Measurements from ENCODE around the gene BEGAIN. TPM values are rescaled to one million over a fixed set of nuclear protein-coding genes. Genes with fewer than 3 reads are reported as not detected.

The BEGAIN gene
- total and polyA plus RNA-seq, 4 donors: 0.27 to 1.6 (median 1.3) TPM

DNA sequence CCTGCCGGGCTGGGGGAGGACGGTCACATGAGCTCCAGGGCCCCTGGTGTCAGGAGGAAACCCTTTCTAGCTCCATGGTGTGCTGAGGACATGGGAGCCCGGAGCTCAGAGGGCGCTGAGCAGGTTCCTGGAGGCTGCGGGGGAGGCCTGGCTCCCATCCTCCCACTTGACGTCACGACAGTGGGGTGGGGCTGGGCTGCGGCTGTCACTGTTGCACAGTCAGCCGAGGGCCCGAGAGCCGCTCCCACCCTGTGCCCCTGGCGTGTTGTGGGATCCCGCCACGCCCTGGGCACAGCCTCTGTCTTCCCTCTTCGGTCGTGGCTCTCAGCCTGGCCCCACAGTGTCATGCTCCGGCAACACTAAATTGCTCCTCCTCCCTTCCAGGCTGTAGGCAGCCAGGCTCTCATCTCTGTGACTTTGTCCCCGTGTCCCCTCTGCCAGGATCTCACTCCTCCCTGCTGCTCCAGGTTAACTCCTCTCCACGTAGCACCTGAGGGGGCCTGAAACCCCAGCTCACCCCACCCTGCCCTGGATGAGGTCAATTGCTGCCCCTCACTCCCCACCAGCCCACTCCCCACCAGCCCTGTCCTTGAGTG, 33.0 kb downstream of the BEGAIN start:
- Histone ChIP-seq H3K4me1 (ENCODE audit: control insufficient read depth in 5 of 5, insufficient read depth in 5 of 5, low read length in 5 of 5) (no peaks in the 10 kb centered on the region), H3K4me3 (no peak overlapping the region), H3K36me3 (ENCODE audit: control insufficient read depth in 4 of 4, insufficient read depth in 4 of 4, low read length in 4 of 4) (no peaks in the 10 kb centered on the region), H3K27ac (ENCODE audit: low read depth in 1 of 2, low read length in 1 of 2) (no peak overlapping the region), H3K9ac (ENCODE audit: insufficient read depth in 1 of 2, low read length in 2 of 2) (no peak overlapping the region), H3K9me3 (ENCODE audit: control insufficient read depth in 4 of 4, insufficient read depth in 3 of 4, low read length in 3 of 4) (no peaks in the 10 kb centered on the region), H3K27me3 (ENCODE audit: control insufficient read depth in 3 of 3, insufficient read depth in 3 of 3, low read length in 2 of 3) (peaks cover 0 to 6% (median 0%) of the 10 kb centered on the region in 3 donors)
- no peak for ATAC-seq (ENCODE audit: insufficient read depth, low FRiP score)
- DNase-seq: no peak
- TF ChIP-seq, protein P1, sequence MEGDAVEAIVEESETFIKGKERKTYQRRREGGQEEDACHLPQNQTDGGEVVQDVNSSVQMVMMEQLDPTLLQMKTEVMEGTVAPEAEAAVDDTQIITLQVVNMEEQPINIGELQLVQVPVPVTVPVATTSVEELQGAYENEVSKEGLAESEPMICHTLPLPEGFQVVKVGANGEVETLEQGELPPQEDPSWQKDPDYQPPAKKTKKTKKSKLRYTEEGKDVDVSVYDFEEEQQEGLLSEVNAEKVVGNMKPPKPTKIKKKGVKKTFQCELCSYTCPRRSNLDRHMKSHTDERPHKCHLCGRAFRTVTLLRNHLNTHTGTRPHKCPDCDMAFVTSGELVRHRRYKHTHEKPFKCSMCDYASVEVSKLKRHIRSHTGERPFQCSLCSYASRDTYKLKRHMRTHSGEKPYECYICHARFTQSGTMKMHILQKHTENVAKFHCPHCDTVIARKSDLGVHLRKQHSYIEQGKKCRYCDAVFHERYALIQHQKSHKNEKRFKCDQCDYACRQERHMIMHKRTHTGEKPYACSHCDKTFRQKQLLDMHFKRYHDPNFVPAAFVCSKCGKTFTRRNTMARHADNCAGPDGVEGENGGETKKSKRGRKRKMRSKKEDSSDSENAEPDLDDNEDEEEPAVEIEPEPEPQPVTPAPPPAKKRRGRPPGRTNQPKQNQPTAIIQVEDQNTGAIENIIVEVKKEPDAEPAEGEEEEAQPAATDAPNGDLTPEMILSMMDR (IDR thresholded peaks at IDR 0.05; ENCODE audit: control extremely low read depth, extremely low read depth): no peak
- WGBS, 2 donors: 48 to 67% methylated on average over 19 of the region's 19 CpGs

DNA sequence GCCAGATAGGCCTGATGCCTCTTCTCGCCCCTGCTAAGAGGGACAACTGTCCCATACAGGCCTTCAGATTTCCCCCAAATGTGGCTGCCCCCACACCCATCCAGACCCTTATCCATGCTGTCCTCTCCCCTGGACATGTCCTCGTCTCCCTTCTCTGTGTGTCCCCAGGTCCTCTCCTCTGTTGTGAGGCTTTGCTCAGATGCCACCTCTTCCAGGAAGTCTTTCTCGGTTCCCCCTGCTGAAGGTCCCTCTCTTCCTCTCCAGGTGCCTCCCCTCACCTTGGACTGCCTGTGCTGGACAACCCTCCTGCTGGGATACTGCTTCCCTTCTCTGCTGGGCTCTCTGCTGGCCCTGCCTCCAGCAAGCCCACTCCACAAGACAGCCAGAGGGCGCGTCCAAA, 33.7 kb downstream of the BEGAIN start:
- Histone ChIP-seq H3K36me3 (ENCODE audit: control insufficient read depth in 4 of 4, insufficient read depth in 4 of 4, low read length in 4 of 4) (no peaks in the 10 kb centered on the region), H3K27me3 (ENCODE audit: control insufficient read depth in 3 of 3, insufficient read depth in 3 of 3, low read length in 2 of 3) (peaks cover 0 to 6% (median 0%) of the 10 kb centered on the region in 3 donors), H3K4me1 (ENCODE audit: control insufficient read depth in 5 of 5, insufficient read depth in 5 of 5, low read length in 5 of 5) (peaks cover 0 to under 1% (median 0%) of the 10 kb centered on the region in 5 donors), H3K9ac (ENCODE audit: insufficient read depth in 1 of 2, low read length in 2 of 2) (no peak overlapping the region), H3K4me3 (no peak overlapping the region), H3K9me3 (ENCODE audit: control insufficient read depth in 4 of 4, insufficient read depth in 3 of 4, low read length in 3 of 4) (no peaks in the 10 kb centered on the region), H3K27ac (ENCODE audit: low read depth in 1 of 2, low read length in 1 of 2) (no peak overlapping the region)
- TF ChIP-seq, protein P1 (IDR thresholded peaks at IDR 0.05; ENCODE audit: control extremely low read depth, extremely low read depth): no peak
- ATAC-seq (ENCODE audit: insufficient read depth, low FRiP score): no peak
- WGBS, 2 donors: 85 to 86% methylated on average over 5 of the region's 5 CpGs
- no peak for DNase-seq

DNA sequence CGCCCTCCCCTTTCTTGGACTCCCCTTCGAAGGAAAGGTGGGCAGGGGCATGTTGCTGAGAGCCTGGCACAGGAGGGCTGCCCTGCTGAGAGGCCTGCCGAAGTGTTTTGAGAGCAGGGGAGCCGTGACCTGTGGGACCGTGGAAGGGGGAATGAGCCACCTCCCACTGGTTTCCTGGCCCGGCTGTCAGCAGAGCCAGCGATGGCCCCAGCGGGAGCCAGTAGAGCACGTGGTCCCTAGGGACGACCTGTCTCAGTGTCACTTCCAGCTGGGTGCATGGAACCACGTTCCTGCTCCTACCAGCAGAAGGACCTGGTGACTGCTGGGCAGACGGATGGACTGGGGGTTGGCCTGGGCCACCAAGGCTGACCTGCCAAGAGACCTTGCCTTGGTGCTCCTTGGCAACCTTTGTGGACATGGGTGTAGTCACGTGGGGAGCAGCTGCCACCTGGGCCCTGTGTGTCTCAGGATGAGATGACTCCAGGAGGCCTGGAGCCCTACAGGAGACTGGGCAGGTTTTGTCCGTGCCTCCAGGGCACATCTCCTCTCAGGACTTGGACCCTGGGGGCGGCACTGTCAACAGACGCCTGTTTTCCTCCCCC, 34.6 kb downstream of the BEGAIN start:
- H3K9me3 ChIP-seq (ENCODE audit: control insufficient read depth in 4 of 4, insufficient read depth in 3 of 4, low read length in 3 of 4): no peaks in the 10 kb centered on the region
- WGBS, 2 donors: 79 to 82% methylated on average over 14 to 16 of the region's 16 CpGs
- no peak for ATAC-seq (ENCODE audit: insufficient read depth, low FRiP score)
- no peak overlapping the region for H3K27ac ChIP-seq (ENCODE audit: low read depth in 1 of 2, low read length in 1 of 2)
- H3K36me3 ChIP-seq (ENCODE audit: control insufficient read depth in 4 of 4, insufficient read depth in 4 of 4, low read length in 4 of 4): no peaks in the 10 kb centered on the region
- H3K27me3 ChIP-seq (ENCODE audit: control insufficient read depth in 3 of 3, insufficient read depth in 3 of 3, low read length in 2 of 3): peaks cover 0 to 6% (median 0%) of the 10 kb centered on the region in 3 donors
- no peak for DNase-seq
- no peak overlapping the region for H3K9ac ChIP-seq (ENCODE audit: insufficient read depth in 1 of 2, low read length in 2 of 2)
- H3K4me1 ChIP-seq (ENCODE audit: control insufficient read depth in 5 of 5, insufficient read depth in 5 of 5, low read length in 5 of 5): peaks cover 0 to 7% (median 0%) of the 10 kb centered on the region in 5 donors
- TF ChIP-seq, protein P1 (IDR thresholded peaks at IDR 0.05; ENCODE audit: control extremely low read depth, extremely low read depth): no peak
- no peak overlapping the region for H3K4me3 ChIP-seq

Data from lung (tissue), 12 donors.